ENCODE data around the gene PXDC1. TPM values are rescaled to one million over a fixed set of nuclear protein-coding genes. Genes with fewer than 3 reads are reported as not detected.
A peak's percentile ranks its signal among the peaks of the same experiment; 100 is the strongest.

The PXDC1 gene, protein sequence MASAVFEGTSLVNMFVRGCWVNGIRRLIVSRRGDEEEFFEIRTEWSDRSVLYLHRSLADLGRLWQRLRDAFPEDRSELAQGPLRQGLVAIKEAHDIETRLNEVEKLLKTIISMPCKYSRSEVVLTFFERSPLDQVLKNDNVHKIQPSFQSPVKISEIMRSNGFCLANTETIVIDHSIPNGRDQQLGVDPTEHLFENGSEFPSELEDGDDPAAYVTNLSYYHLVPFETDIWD
- total RNA-seq, result 1 to 10 TPM; 5.5 to 8.3 TPM

DNA sequence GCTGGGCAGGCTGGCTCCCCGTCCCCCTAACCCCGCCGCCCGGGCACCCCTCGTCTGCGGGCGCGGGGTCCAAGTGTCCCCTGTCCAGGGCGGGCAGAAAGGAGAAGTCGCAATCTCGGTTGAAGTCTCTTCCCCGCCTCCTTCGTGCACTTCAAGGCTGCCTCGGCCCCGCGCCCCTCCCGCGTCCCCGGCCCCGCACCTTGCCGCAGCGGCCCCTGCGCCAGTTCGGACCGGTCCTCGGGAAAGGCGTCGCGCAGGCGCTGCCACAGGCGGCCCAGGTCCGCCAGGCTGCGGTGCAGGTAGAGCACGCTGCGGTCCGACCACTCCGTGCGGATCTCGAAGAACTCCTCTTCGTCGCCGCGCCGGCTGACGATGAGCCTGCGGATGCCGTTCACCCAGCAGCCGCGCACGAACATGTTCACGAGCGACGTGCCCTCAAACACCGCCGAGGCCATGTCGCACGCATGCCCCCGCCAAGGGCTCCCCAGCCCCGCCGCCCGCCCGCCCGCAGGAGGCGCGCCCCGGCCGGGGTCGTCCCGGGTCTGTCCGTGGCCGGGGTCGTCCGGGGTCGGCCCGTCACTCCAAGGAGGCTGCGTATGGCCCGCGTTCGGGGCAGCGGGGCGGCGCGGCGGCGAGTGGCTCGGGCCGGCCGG lies at the start of gene PXDC1:
TSS of gene PXDC1 (minus strand) at position 637 of the 653 bp plus-strand sequence. CDS start at position 455, 182 bp downstream.
- peak; percentile 25 for ATAC-seq (replicated peaks)
- Mint-ChIP-seq H3K27me3 (peaks cover 4% of the 10 kb centered on the region), H3K4me3 (peak within 1 kb of the TSS; percentile 75), H3K9me3 (no peaks in the 10 kb centered on the region), H3K27ac (no peak within 1 kb of the TSS), H3K36me3 (ENCODE audit: low read depth) (peaks cover 4% of the 10 kb centered on the region), H3K4me1 (peaks cover 20% of the 10 kb centered on the region)

DNA sequence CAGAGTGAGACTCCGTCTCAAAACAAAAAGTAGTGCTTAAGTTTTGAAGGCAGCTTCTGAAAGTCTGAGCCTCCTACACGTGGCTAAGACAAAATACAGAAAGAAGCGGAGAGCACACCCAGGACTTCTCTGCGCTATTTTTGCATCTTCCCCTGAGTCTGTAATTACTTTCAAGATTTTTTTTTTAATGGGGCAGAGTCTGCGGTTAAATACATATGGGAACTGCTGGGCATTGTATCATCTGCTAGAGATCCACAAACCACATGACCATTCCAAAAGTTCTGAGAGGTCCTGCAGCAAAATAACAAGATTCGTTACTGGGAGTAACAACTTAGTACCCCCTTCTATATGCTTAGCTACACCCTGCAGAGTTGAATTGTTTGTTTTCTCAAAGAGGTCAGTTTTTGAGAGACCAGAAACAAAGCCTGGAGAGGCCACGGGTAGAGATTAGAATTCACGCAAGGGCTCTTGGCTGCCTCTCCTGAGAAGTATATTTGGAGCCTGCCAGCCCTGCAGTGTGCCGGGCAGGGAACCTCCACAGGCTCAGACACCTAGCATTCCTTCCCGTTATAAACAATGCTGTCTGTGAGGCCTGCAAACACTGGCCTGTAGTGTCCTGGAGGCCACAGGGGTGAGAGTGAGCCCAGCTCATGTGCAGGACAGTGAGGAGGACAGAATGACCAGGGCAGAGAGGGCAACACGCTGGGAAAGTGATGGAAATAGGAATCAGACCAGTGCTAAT lies 49.5 kb upstream of the PXDC1 start:
- no peak for ATAC-seq (replicated peaks)
- no peak overlapping the region for H3K27ac Mint-ChIP-seq
- H3K36me3 Mint-ChIP-seq (ENCODE audit: low read depth), result no peaks in the 10 kb centered on the region
- peaks cover 9% of the 10 kb centered on the region for H3K4me1 Mint-ChIP-seq
- no peaks in the 10 kb centered on the region for H3K9me3 Mint-ChIP-seq
- peaks cover 7% of the 10 kb centered on the region for H3K27me3 Mint-ChIP-seq
- no peak overlapping the region for H3K4me3 Mint-ChIP-seq

DNA sequence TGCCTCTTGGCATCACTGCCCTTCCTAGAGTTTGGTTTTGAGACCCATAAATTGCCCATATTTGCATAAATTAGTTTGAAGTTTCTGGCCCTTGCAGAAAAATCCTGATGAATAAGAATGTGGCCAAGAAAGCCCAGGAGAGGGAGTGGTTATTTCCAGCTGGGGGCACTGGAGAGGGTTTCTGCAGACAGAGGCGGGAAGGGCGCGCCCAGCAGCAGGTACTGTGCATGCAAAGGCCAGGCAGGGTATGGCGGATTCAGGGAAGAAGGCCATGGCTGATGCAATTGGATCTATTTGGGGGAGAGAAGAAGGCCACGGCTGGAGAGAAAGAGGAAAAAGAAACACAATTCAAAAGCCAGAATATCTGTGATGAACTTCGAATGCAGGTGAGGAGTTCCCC lies 48.2 kb upstream of the PXDC1 start:
- Mint-ChIP-seq H3K27ac (no peak overlapping the region), H3K36me3 (ENCODE audit: low read depth) (no peaks in the 10 kb centered on the region), H3K9me3 (no peaks in the 10 kb centered on the region), H3K27me3 (peaks cover 7% of the 10 kb centered on the region), H3K4me3 (no peak overlapping the region), H3K4me1 (peaks cover 9% of the 10 kb centered on the region)
- ATAC-seq (replicated peaks), result no peak

DNA sequence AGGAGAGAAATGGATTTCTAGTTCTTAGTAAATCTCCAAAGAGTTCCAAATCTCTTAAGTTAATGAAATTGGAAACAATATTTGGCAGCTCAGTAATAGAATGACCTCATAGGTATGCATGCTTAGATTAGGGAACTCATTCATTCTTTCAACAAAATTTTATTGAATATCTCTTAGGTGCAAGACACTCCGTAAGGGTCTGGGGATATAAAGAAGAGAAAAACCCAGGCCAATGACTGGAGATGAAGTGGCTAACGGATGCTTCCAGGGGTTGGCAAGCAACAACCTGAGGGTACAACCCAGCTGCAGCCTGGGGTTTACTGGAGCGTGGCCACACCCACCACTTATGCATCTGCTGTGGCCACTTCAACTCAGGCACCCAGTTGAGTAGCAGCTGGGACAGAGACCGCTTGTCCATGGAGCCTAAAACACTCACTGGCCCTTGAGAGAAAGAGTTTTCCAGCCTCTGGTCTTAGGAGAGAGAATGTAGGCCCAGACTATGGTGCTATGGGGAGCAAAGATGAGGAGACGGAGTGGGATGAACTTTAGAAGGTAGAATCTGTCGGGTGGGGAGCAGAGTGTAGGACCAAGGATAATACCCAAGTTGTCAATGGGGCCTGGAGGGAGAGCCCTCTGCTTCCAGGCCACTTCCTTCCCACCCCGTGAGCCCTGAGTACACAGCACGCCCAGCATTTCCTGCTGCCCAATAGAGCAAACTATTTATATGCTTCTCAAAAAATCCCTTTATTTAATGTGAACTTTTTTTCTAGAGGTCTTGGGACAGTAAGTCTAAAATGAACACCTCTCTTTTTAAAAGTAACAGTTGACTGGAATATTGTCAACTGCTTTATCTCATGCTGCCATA lies 46.8 kb upstream of the PXDC1 start:
- Mint-ChIP-seq H3K36me3 (ENCODE audit: low read depth) (no peaks in the 10 kb centered on the region), H3K27ac (no peak overlapping the region)
- no peak for ATAC-seq (replicated peaks)

DNA sequence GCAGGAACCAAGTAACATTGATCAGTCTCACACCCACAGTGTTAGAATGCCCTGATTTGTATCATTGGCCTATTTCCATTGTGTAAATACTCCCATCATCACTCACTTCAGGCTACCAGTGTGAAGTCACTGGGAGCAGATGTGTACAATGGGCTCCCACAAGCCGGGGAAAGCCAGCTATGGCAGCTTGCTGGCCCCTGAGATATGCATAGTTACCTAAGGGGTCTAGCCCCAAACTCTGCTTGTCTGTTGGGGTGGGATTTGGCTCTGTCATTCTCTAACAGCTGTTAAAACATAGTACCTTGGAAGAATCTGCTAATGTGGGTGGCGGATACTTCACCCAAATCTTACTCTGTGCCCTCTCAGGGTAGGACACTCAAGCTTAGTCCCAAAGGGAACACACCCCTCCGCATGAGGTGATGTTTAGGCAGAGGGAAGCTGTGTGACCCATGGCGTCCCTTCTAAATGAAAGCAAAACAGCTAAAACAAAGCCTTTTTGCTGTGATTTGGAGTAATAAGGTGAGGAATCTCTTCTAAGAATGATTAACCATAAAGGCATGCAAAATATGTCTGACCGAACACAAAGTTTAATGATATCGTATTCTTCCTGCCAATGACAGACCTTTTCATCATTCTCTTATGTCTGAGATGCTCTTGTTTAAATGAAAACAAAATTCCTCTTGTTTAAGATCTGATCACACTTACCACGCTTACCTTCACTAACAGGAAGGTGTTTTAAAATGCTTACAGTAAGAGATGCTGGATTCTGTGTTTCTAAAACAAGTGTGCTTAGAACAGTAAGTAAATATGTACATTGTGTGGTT lies 45.9 kb upstream of the PXDC1 start:
- Mint-ChIP-seq H3K9me3 (no peaks in the 10 kb centered on the region), H3K27me3 (peaks cover 7% of the 10 kb centered on the region), H3K4me1 (peaks cover 9% of the 10 kb centered on the region), H3K36me3 (ENCODE audit: low read depth) (no peaks in the 10 kb centered on the region), H3K27ac (no peak overlapping the region), H3K4me3 (no peak overlapping the region)
- ATAC-seq (replicated peaks), result no peak

More for the DNA sequence above, 46.8 kb upstream of the PXDC1 start:
- Mint-ChIP-seq H3K4me3 (no peak overlapping the region), H3K27me3 (peaks cover 7% of the 10 kb centered on the region), H3K9me3 (no peaks in the 10 kb centered on the region), H3K4me1 (peaks cover 9% of the 10 kb centered on the region)

DNA sequence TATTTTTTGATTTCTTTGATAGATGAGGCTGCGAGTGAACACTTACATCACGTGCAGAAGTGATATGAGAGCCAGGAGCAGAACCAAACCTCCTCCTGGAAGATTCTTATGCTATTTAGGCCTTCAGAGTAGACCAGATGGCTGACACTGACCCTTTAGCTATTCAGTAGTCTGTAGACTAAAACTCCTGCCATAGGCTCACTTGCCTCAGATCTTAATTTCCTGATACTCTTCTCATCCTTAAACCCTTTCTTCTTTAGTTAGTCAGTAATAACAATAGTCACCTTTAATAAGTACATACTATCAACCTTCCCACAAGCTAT lies 45.2 kb upstream of the PXDC1 start:
- no peak overlapping the region for H3K27ac Mint-ChIP-seq
- peaks cover 6% of the 10 kb centered on the region for H3K4me1 Mint-ChIP-seq
- no peak for ATAC-seq (replicated peaks)
- H3K9me3 Mint-ChIP-seq, result no peaks in the 10 kb centered on the region
- H3K36me3 Mint-ChIP-seq (ENCODE audit: low read depth), result no peaks in the 10 kb centered on the region
- peaks cover 7% of the 10 kb centered on the region for H3K27me3 Mint-ChIP-seq
- no peak overlapping the region for H3K4me3 Mint-ChIP-seq

DNA sequence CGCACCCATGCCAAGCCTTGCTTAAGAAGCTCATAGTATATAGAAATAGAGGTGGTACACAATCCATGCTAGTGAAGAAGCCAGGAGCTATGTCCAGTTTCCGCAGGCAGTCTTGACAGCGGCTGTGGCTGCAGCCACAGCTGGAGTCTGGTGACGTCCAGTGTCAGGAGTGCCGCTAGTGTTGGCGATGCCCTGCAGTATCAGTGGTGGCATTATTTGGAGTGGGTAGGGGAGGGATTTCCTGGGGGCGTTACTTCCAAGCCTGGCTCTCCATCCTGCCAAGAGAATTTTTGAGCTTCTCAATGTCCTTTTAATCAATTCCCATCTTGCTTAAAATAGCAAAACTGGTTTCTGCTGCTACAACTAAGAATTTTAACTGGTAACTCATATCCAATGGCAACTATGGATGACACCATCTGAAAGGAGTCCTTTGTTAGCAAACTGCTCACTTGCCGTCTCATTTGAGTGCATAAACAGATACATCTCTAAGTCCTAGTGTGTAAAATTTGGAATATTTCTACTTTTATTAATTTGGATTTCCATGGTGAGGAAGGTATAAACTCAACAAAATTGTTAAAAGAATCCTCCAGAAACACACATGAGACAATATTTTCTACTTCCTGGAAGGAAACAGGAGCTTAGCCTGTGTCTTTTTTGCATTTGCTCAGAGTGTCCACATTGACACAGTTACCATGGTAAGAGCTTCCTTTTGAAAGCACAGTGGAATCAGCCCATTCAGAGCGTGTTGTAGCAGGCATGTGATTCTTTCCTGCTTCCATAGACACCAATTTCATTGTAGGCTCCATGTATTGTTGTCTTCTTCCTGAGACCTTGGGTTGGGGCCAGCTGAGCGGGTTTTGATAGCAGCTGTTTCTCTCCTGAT lies 44.6 kb upstream of the PXDC1 start:
- Mint-ChIP-seq H3K27me3 (peaks cover 7% of the 10 kb centered on the region), H3K36me3 (ENCODE audit: low read depth) (no peaks in the 10 kb centered on the region), H3K9me3 (no peaks in the 10 kb centered on the region), H3K27ac (no peak overlapping the region), H3K4me3 (no peak overlapping the region), H3K4me1 (peaks cover 2% of the 10 kb centered on the region)
- no peak for ATAC-seq (replicated peaks)

DNA sequence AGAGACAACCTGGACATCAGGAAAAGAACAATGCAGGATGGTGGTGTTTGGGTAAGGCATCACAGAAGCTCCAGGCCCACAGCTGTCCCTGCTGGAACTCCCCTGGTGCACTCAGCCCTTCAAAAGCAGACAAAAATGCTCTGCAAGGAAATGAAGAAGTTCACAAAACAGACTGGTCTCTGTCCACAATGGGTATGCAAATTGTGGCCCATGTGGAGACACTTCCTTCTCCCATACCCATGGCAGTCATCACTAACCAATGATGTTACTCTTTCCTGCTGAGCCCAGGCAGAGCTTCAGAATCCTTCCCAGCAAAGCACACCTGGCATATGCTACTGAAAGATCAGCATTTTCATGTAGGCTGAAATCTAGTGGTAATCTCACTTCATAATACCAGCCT lies 42.6 kb upstream of the PXDC1 start:
- H3K36me3 Mint-ChIP-seq (ENCODE audit: low read depth), result no peaks in the 10 kb centered on the region
- ATAC-seq (replicated peaks), result no peak

DNA sequence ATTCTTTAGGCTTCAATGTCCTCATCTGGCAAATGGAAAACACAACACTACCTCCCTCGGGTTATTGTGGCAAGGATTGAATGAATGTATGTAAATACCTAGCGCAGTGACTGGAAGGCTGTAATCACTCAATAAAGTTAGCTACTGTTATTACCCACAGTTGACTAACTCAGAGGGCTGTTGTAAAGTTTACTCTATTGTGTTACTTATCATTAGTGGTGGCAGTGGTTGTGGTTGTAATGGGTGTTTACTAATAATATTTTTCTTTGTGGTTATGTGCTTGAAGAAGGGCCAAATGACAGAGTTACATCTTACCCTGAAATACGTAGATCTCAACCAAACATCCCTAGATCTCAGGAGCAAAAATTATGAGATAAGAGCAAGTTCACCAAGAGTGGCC lies 42.0 kb upstream of the PXDC1 start:
- H3K9me3 Mint-ChIP-seq, result no peaks in the 10 kb centered on the region
- no peak for ATAC-seq (replicated peaks)
- H3K4me1 Mint-ChIP-seq, result no peaks in the 10 kb centered on the region
- H3K27me3 Mint-ChIP-seq, result no peaks in the 10 kb centered on the region
- H3K27ac Mint-ChIP-seq, result no peak overlapping the region
- no peak overlapping the region for H3K4me3 Mint-ChIP-seq
- H3K36me3 Mint-ChIP-seq (ENCODE audit: low read depth), result no peaks in the 10 kb centered on the region

More for the DNA sequence above, 42.6 kb upstream of the PXDC1 start:
- Mint-ChIP-seq H3K4me1 (no peaks in the 10 kb centered on the region), H3K4me3 (no peak overlapping the region), H3K27me3 (no peaks in the 10 kb centered on the region), H3K27ac (no peak overlapping the region), H3K9me3 (no peaks in the 10 kb centered on the region)

DNA sequence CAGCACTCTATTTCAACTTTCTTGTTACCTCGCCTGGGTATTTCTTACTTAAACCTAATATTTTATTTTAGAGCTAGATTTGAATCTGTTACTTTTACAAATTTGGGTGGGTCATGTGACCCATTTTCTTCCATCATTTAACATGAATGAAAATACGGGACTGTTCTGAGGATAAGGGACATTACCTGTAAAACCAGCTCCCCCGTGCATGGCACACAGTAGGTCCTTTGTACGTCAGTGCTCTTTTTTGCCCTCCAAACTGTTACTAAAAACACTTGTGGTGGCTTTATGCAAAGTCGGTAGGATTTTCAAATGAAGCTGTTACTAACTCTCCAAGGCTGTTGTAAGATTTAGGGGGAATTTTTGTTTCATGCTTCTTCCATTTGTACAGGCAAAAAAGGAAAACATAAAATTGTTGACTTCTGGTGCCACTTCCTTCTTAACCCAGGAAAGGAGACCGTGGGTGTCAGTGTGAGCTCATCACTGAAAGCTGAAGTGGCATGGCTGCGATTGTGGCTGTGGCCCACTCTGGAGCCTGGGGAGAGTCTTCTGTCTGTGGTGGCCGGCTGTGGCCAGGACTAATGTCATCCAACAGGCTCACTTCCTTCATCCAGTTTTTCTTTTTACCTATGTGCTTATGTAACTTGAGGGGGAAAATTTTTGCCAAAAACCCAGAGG lies 40.2 kb upstream of the PXDC1 start:
- Mint-ChIP-seq H3K4me3 (no peak overlapping the region), H3K36me3 (ENCODE audit: low read depth) (no peaks in the 10 kb centered on the region), H3K27me3 (no peaks in the 10 kb centered on the region), H3K9me3 (no peaks in the 10 kb centered on the region), H3K4me1 (no peaks in the 10 kb centered on the region), H3K27ac (no peak overlapping the region)
- ATAC-seq (replicated peaks), result peak; percentile 58

DNA sequence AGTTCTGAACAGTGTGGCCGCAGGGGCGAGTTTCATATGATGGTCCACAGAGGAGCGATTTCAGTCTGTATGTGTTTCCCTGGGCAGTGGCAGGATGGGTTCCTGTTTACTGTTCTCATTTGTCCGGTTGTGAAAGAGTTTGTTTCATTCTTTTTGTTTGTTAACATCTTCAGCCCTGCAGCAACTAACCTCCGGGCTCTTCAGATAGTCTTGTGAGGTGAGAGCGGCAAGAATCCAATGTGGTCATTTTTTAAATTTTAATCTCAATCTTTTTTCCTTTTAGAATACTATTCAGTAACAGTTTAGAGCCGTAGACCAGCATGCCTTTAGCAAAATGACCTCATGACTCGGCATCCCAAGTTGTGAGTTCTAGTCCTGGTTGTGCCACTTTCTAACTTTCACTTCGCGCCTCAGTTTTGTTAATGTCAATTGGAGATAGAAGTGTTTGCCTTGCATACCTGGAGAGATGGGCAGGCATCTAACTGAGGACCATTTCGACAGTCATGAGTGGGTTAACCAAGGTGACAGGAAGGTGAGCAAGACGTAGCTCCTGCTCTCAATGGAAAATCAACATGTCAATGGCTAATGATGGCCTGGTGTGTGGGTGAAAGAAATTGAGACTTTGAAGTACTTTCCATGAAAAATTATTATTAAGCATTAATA lies 38.5 kb upstream of the PXDC1 start:
- no peak overlapping the region for H3K27ac Mint-ChIP-seq
- ATAC-seq (replicated peaks), result no peak
- H3K4me3 Mint-ChIP-seq, result no peak overlapping the region
- no peaks in the 10 kb centered on the region for H3K9me3 Mint-ChIP-seq
- no peaks in the 10 kb centered on the region for H3K36me3 Mint-ChIP-seq (ENCODE audit: low read depth)
- H3K4me1 Mint-ChIP-seq, result no peaks in the 10 kb centered on the region
- no peaks in the 10 kb centered on the region for H3K27me3 Mint-ChIP-seq
